HL-60 (cell line): ENCODE data around the gene FFAR1.
"Not testable (repeated sequence)": the region's sequence is repeated elsewhere in the genome, so short reads cannot be mapped to it uniquely, and the experiment has no call there.

Experiments used
- CTCF ChIP-seq: IDR thresholded peaks from one replicate; pipeline ENCODE4 v1.5.1; 2011; ENCODE audit warnings: low read length, control low read depth, inconsistent platforms; ENCODE audit not compliant: insufficient read depth
- POLR2AphosphoS5 ChIP-seq: IDR thresholded peaks from 2 replicates; pipeline ENCODE4 v1.6.1; 2012; ENCODE audit warnings: low read depth
- SPI1 ChIP-seq: IDR thresholded peaks from 2 replicates; pipeline ENCODE4 v1.6.1; 2012; ENCODE audit warnings: low read depth, mild to moderate bottlenecking, borderline replicate concordance

- TF ChIP-seq CTCF, SPI1, POLR2AphosphoS5: not testable (repeated sequence)
Observed at GRCh38 chr19:35374031-35374430, 26.3 kb downstream of the FFAR1 start.
